Measurements from ENCODE around the gene MLH3. TPM values are rescaled to one million over a fixed set of nuclear protein-coding genes. Genes with fewer than 3 reads are reported as not detected.

The MLH3 gene
- total and polyA plus RNA-seq, 2 of the 13 experiments (the other 11 are each of a cell fraction or from before 2014, with no cell fraction given): 14.4 to 24.8 TPM

DNA sequence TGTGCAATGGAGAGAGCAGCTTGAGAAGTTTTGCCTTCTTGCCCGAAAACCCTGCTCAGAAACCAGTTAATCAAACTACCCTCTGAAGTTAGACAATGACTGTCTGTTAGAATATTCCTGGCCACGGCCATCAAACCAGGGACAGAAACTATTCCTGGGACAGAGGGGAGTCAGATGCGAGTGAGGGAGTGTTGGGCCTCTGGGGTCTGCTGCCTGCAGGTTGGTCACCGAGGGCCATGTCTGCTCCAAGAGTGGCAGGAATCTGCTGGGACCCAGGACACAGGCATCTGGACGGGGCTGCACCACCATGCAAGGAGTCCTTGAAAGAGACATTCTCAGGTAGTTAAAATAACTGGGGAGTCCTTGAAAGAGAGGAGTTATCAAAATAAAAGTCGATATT lies 65.5 kb downstream of the MLH3 start:
- no peak for DNase-seq (ENCODE audit: low spot score)
- no peak for FAIRE-seq
- ChIA-PET POLR2A (no interaction called here), CTCF (ENCODE audit: low intra/inter-chr PET ratio, low total read pairs) (no interaction called here)
- 14% methylated on average over 6 of the region's 6 CpGs for WGBS (ENCODE audit: low lambda C conversion rate)
- Histone ChIP-seq H2AFZ (ENCODE audit: low read length) (no peak overlapping the region), H3K4me3 (replicated peaks in 1 of 3; ENCODE audit: insufficient read depth in 1 of 3, low read depth in 2 of 3, low read length in 3 of 3) (no peak overlapping the region), H3K27me3 (ENCODE audit: control insufficient read depth in 1 of 2, insufficient read depth in 2 of 2, low read length in 2 of 2) (peaks cover 4 to 32% of the 10 kb centered on the region in 2 experiments; a peak in 4 of 5 replicates), H3K9ac (ENCODE audit: insufficient read depth, low read depth, low read length) (no peak overlapping the region), H3K4me2 (ENCODE audit: low read depth, low read length) (no peak overlapping the region), H4K20me1 (ENCODE audit: insufficient read depth, low read length) (no peaks in the 10 kb centered on the region), H3K36me3 (replicated peaks in 1 of 2; ENCODE audit: control insufficient read depth in 1 of 2, insufficient read depth in 2 of 2, low read length in 2 of 2) (no peaks in the 10 kb centered on the region), H3K9me3 (ENCODE audit: low read length) (no peaks in the 10 kb centered on the region), H3K4me1 (ENCODE audit: insufficient read depth, low read length) (peaks cover 5% of the 10 kb centered on the region; the same call in 1 of the 2 replicates), H3K27ac (ENCODE audit: extremely low read length, insufficient read depth, low read length) (no peak overlapping the region), H3K79me2 (ENCODE audit: insufficient read depth, low read length) (no peaks in the 10 kb centered on the region)
- no TSS peak for BruUV-seq (replicated peaks)
- intact Hi-C loops (cut with micrococcal nuclease; ENCODE audit: unreplicated experiment): no loop called here
- in situ Hi-C loops (cut with HindIII; ENCODE audit: extremely low pct_ligation_motif_present, low pct_unique_long_range_greater_than_20kb): no loop called here
- TF ChIP-seq BCL6 (CRISPR knock-in tag; IDR thresholded peaks at IDR 0.05) (no peak), ZSCAN29 (CRISPR knock-in tag; conservative IDR thresholded peaks at IDR 0.05) (no peak), PTBP1 (IDR thresholded peaks at IDR 0.05; ENCODE audit: low read depth, low read length, poor library complexity, severe bottlenecking) (no peak), ZNF446 (CRISPR knock-in tag; IDR thresholded peaks at IDR 0.05) (no peak), ZMYM4 (CRISPR knock-in tag; IDR thresholded peaks at IDR 0.05) (no peak), ZNF432 (CRISPR knock-in tag; IDR thresholded peaks at IDR 0.05; ENCODE audit: borderline replicate concordance) (no peak), NFIC (IDR thresholded peaks at IDR 0.05; ENCODE audit: low read length) (no peak), ZNF749 (CRISPR knock-in tag; IDR thresholded peaks at IDR 0.05; ENCODE audit: borderline replicate concordance) (no peak)
- TF ChIP-seq, protein P1, sequence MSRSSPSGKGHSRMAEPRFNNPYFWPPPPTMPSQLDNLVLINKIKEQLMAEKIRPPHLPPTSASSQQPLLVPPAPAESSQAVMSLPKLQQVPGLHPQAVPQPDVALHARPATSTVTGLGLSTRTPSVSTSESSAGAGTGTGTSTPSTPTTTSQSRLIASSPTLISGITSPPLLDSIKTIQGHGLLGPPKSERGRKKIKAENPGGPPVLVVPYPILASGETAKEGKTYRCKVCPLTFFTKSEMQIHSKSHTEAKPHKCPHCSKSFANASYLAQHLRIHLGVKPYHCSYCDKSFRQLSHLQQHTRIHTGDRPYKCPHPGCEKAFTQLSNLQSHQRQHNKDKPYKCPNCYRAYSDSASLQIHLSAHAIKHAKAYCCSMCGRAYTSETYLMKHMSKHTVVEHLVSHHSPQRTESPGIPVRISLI (CRISPR knock-in tag; IDR thresholded peaks at IDR 0.05; ENCODE audit: borderline replicate concordance): no peak
- no peak; the same call in 2 of the 3 replicates for ATAC-seq

DNA sequence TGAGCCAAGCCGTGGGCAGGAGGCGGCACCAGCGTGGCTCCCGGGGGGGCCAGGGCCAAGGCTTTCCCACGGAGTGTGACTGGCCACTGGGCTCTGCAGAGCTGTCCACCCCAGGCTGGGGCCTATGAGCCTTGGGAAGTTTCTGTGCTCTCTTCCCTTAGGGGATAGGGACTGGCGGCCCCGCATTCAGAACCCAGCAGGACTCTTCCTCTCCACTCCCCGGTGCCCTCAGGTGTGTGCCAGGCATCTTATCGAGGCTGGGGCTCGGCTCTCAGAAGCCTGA lies 66.3 kb downstream of the MLH3 start:
- Histone ChIP-seq H3K4me1 (ENCODE audit: insufficient read depth, low read length) (peaks cover 8% of the 10 kb centered on the region), H2AFZ (ENCODE audit: low read length) (no peak overlapping the region), H4K20me1 (ENCODE audit: insufficient read depth, low read length) (no peaks in the 10 kb centered on the region), H3K4me2 (ENCODE audit: low read depth, low read length) (no peak overlapping the region), H3K27ac (ENCODE audit: extremely low read length, insufficient read depth, low read length) (no peak overlapping the region), H3K79me2 (ENCODE audit: insufficient read depth, low read length) (no peaks in the 10 kb centered on the region), H3K4me3 (replicated peaks in 1 of 3; ENCODE audit: insufficient read depth in 1 of 3, low read depth in 2 of 3, low read length in 3 of 3) (no peak overlapping the region), H3K9me3 (ENCODE audit: low read length) (no peaks in the 10 kb centered on the region), H3K9ac (ENCODE audit: insufficient read depth, low read depth, low read length) (no peak overlapping the region), H3K27me3 (ENCODE audit: control insufficient read depth in 1 of 2, insufficient read depth in 2 of 2, low read length in 2 of 2) (peaks cover 4 to 38% of the 10 kb centered on the region in 2 experiments; a peak in 4 of 5 replicates), H3K36me3 (replicated peaks in 1 of 2; ENCODE audit: control insufficient read depth in 1 of 2, insufficient read depth in 2 of 2, low read length in 2 of 2) (no peaks in the 10 kb centered on the region)
- FAIRE-seq (no peak), ATAC-seq (peak; percentile 29), DNase-seq (ENCODE audit: low spot score) (no peak)
- ChIA-PET POLR2A (no interaction called here), CTCF (ENCODE audit: low intra/inter-chr PET ratio, low total read pairs) (no interaction called here)
- in situ Hi-C loops (cut with HindIII; ENCODE audit: extremely low pct_ligation_motif_present, low pct_unique_long_range_greater_than_20kb): no loop called here
- WGBS (ENCODE audit: low lambda C conversion rate): 45% methylated on average over 4 of the region's 10 CpGs
- BruUV-seq (replicated peaks): no TSS peak
- intact Hi-C loops (cut with micrococcal nuclease; ENCODE audit: unreplicated experiment): no loop called here
- TF ChIP-seq ZSCAN20 (CRISPR knock-in tag; IDR thresholded peaks at IDR 0.05; ENCODE audit: borderline replicate concordance) (no peak), FOXK2 (IDR thresholded peaks at IDR 0.05) (no peak), SMARCE1 (IDR thresholded peaks at IDR 0.05; ENCODE audit: borderline replicate concordance) (no peak), ISX (CRISPR knock-in tag; conservative IDR thresholded peaks at IDR 0.05) (no peak), RBFOX2 (IDR thresholded peaks at IDR 0.05; ENCODE audit: low read depth, low read length) (no peak), CENPBD1 (CRISPR knock-in tag; IDR thresholded peaks at IDR 0.05; ENCODE audit: borderline replicate concordance, low read depth) (no peak), ZNF781 (CRISPR knock-in tag; IDR thresholded peaks at IDR 0.05; ENCODE audit: borderline replicate concordance, not compliant biosample characterization) (no peak), SKIL (CRISPR knock-in tag; IDR thresholded peaks at IDR 0.05; ENCODE audit: borderline replicate concordance) (no peak), TCF7 (IDR thresholded peaks at IDR 0.05; ENCODE audit: low read depth) (no peak)

Measured in HepG2 (cell line).